Heart left ventricle (tissue), 16 donors: ENCODE results near the gene NMRK2. TPM values are rescaled to one million over a fixed set of nuclear protein-coding genes. Genes with fewer than 3 reads are reported as not detected.

ENCODE experiments used
- ATAC-seq, 4 donors: fragments of 200-7000 bp; cut with Tn5 transposase; one replicate each; pipeline ENCODE4 v1.9.1; 2020 to 2022; ENCODE audit warnings: moderate library complexity in 4 of 4, mild to moderate bottlenecking in 3 of 4, moderate number of reproducible peaks in 1 of 4
- DNase-seq, 5 donors: peaks; one replicate each; pipeline ENCODE4 v3.0.0-alpha.2; 2020
- H3K27ac ChIP-seq, 12 donors: fragments of 200-600 bp; sonication (generic) in 4 of 12; one replicate each; pipeline versions ENCODE4 v1.5.0 to v1.8.0; 2016 to 2022; ENCODE audit warnings: mild to moderate bottlenecking in 2 of 12
- H3K27me3 ChIP-seq, 9 donors: fragments of 200-600 bp; sonication (generic) in 2 of 9; one replicate each; pipeline versions ENCODE4 v1.5.1 to v1.8.0; 2016 to 2022; ENCODE audit warnings: mild to moderate bottlenecking in 3 of 9
- H3K36me3 ChIP-seq, 9 donors: fragments of 200-600 bp; sonication (generic) in 2 of 9; one replicate each; pipeline versions ENCODE4 v1.5.0 to v1.8.0; 2018 to 2022; ENCODE audit warnings: mild to moderate bottlenecking in 2 of 9
- H3K4me1 ChIP-seq, 12 donors: fragments of 200-600 bp; sonication (generic) in 4 of 12; one replicate each; pipeline versions ENCODE4 v1.5.0 to v1.8.0; 2016 to 2022; ENCODE audit warnings: mild to moderate bottlenecking in 3 of 12
- H3K4me3 ChIP-seq, 12 donors: fragments of 200-600 bp; sonication (generic) in 4 of 12; one replicate each; pipeline versions ENCODE4 v1.5.0 to v1.8.0; 2017 to 2022; ENCODE audit warnings: mild to moderate bottlenecking in 9 of 12, moderate library complexity in 4 of 12
- H3K9me3 ChIP-seq, 12 donors: fragments of 200-600 bp; sonication (generic) in 4 of 12; one replicate each; pipeline versions ENCODE4 v1.5.0 to v1.8.0; 2016 to 2022; ENCODE audit warnings: mild to moderate bottlenecking in 1 of 12
- POLR2A ChIP-seq, 2 donors: fragments of 450-650 bp; IDR thresholded peaks; one replicate each; pipeline ENCODE4 v1.6.1; 2017; ENCODE audit warnings: antibody characterized with exemption in 2 of 2, mild to moderate bottlenecking in 2 of 2, moderate library complexity in 2 of 2
- WGBS, 4 donors: extraction: QIAGEN DNeasy Blood & Tissue Kit in 2 of 4; methylation state at CpG; one replicate each; pipeline versions ENCODE4 v1.1.5 to v1.1.7; 2013 to 2018; 5-methylcytosine and 5-hydroxymethylcytosine counted together
- intact Hi-C, 10 donors: fragments of 100-400 bp; cut with DNase I; formaldehyde crosslinking; loops; one replicate each; pipeline versions ENCODE4 v1.11.1 to v1.14.2; 2022
- polyA plus RNA-seq, 2 donors: library from polyadenylated mRNA; stranded (reverse); fragments of 200-250 nt; gene quantifications; one replicate each; pipeline ENCODE4 v1.2.3, GENCODE V29; 2013
- total RNA-seq, 9 donors: library from RNA; depleted of rRNA in 2 of 9; stranded (reverse); fragments of >200 nt in 2 of 9; fragmentation: NEBNext Ultra II Directional in 3 of 9; extraction: Animal tissue kit (Norgen Biotek cat#: 25700) in 3 of 9; gene quantifications; one replicate each; pipeline versions ENCODE4 v1.1.0 to v1.2.4, GENCODE V29; 2016 to 2023
- TF ChIP-seq, protein P1 (sequence below), 12 donors: fragments of 200-600 bp; sonication (generic) in 4 of 12; IDR thresholded peaks; one replicate each; pipeline versions ENCODE4 v1.5.0 to v1.8.0; 2018 to 2022; ENCODE audit warnings: antibody characterized with exemption in 12 of 12, mild to moderate bottlenecking in 5 of 12
- donor health status: ischemic (EF 13 %, LVEDD 7.1; RV severe dilation, severe dysfunction).
- donor health status: healthy with polysubstance abuse.
- donor health status: DM: no; HTN: yes; CAD: no.
- donor health status: DM: no; HTN: no; CAD: no.
- donor health status: ischemic (EF 25% LVEDD 6.9; RV normal size, moderate dysfunction).
- donor health status: ischemic (EF 25% LVEDD 5.7; RV mildly dilated, moderate dysfunction).
- donor health status: healthy.
- donor health status: DM: yes; HTN: yes; CAD: no.
- donor health status: ischemic (EF 35%, LVEDD 5.7; RV mildly dilated, moderate dysfunction).
- donor health status: nonischemic (EF 11% LVEDD 7.7; RV severe dilation, severe dysfunction).
- donor health status: DM: yes; HTN: yes; CAD: no.
- donor health status: PGD.
- donor health status: ischemic (EF 29% LVEDD 5.4; RV normal size, mild dysfunction).
- donor health status: nonischemic (EF 23%, LVEDD 6.1; RV moderate dilation, normal function).

NMRK2 gene
- total and polyA plus RNA-seq, 11 donors: 347 to 2,001 (median 612) TPM

DNA sequence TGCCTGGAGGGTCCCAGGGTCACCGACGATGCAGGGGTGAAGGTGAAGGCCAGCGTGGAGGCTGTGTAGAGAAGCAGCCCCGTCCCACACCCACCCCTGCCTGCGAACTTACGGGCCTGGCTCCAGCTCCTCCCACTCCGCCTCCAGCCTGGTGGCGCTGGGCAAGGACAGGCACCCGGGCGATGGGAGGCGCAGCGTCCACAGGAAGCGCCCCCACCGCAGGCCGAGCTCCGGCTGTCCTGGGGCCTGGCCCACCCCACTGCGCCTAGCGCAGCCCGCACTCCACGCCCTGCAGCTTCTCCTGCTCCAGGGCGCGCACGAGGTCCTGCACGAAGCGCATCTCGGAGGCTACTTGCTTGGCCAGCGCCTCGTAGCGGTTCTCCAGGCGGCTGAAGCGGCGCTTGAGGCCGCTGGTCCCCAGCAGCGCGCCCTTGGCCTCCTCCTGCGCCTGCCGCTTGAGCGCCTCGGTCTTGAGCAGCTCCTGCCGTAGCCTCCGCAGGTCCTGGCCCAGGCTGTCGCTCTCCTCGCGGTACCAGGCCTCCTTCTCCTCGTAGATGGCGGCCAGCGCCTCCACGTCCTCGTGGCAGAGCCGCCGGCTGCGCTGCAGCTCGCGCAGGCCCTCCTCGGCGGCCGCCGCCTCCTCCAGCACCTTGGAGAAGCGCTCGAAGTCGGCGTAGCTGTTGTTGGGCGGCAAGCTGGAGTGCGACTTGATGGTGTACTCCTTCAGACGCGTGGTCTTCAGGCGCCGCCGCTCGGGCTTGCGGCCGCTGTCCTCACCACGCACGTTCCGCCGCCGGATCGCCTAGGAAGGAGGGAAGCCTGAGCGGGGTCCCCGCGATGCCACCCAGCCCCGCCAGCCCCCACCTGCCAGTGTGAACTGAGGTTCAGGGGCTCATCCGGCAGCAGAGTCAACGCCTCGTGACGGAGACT, 26.2 kb downstream of the NMRK2 start:
- no peaks in the 10 kb centered on the region for H3K27me3 ChIP-seq
- intact Hi-C loops: no loop called here
- ATAC-seq (peak in 1 of 4 donors; percentile 4), DNase-seq (peak in 1 of 5 donors; percentile 10)
- WGBS, 4 donors: 95 to 97% (median 96%) methylated on average over 71 to 86 of the region's 86 CpGs
- H3K4me1 ChIP-seq: peaks cover 0 to 18% (median 4%) of the 10 kb centered on the region in 12 donors
- H3K36me3 ChIP-seq: peaks cover 6 to 89% (median 85%) of the 10 kb centered on the region in 9 donors
- H3K4me3 ChIP-seq: no peak overlapping the region
- H3K9me3 ChIP-seq: no peaks in the 10 kb centered on the region
- H3K27ac ChIP-seq: peak overlapping the region in 2 of 12 donors; percentile 5 to 37
- TF ChIP-seq, protein P1, sequence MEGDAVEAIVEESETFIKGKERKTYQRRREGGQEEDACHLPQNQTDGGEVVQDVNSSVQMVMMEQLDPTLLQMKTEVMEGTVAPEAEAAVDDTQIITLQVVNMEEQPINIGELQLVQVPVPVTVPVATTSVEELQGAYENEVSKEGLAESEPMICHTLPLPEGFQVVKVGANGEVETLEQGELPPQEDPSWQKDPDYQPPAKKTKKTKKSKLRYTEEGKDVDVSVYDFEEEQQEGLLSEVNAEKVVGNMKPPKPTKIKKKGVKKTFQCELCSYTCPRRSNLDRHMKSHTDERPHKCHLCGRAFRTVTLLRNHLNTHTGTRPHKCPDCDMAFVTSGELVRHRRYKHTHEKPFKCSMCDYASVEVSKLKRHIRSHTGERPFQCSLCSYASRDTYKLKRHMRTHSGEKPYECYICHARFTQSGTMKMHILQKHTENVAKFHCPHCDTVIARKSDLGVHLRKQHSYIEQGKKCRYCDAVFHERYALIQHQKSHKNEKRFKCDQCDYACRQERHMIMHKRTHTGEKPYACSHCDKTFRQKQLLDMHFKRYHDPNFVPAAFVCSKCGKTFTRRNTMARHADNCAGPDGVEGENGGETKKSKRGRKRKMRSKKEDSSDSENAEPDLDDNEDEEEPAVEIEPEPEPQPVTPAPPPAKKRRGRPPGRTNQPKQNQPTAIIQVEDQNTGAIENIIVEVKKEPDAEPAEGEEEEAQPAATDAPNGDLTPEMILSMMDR (IDR thresholded peaks at IDR 0.05): no peak
- no peak for TF ChIP-seq POLR2A (IDR thresholded peaks at IDR 0.05)

DNA sequence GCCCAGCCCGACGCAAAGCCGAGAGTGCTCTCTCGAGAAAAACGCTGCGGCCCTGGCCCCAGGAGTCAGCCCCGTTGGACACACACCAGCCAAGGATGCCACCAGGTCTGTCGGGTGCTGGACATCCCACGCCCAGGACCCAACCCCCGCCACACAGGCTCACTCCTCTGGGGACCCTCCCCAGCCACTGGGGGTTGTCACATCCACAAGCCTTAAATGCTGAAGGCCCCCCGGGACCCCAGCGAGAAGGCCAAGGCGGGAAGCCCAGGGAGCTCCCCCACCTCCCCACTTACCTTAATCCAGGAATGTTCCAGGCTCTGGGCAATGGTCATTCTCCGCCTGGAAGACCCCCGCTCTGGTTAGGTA, 26.9 kb downstream of the NMRK2 start:
- Histone ChIP-seq H3K36me3 (peaks cover 6 to 94% (median 89%) of the 10 kb centered on the region in 9 donors), H3K27me3 (no peaks in the 10 kb centered on the region), H3K9me3 (no peaks in the 10 kb centered on the region), H3K4me1 (peaks cover 0 to 15% (median 1%) of the 10 kb centered on the region in 12 donors), H3K27ac (no peak overlapping the region), H3K4me3 (no peak overlapping the region)
- intact Hi-C loops: no loop called here
- TF ChIP-seq, protein P1 (IDR thresholded peaks at IDR 0.05): no peak
- TF ChIP-seq POLR2A (IDR thresholded peaks at IDR 0.05): no peak
- ATAC-seq: no peak
- 88 to 96% (median 93%) methylated on average over 10 to 15 of the region's 15 CpGs for WGBS, 4 donors
- DNase-seq: peak in 1 of 5 donors; percentile 15

DNA sequence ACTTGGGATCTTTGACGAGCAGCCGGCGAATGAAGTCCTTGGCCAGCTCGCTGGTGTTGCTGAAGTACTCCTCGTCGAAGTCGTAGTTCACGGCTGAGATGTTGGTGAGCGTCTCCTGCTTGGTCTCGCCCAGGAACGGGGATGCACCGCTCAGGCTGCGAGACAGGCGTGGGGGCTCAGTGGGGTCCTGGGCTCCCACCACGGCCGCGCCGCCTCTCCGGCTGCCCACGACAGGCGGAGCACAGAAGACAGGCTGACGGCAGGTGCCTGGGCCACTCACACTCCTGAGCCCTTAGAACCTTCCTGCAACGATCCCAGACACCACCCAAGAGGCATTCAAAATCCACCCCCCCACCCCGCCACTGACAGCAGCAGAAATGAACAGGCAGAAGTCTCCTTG, 28.1 kb downstream of the NMRK2 start:
- peaks cover 0 to 24% (median 7%) of the 10 kb centered on the region in 12 donors for H3K4me1 ChIP-seq
- H3K4me3 ChIP-seq: no peak overlapping the region
- no peak for ATAC-seq
- WGBS, 4 donors: 86 to 90% (median 87%) methylated on average over 8 to 24 of the region's 24 CpGs
- H3K9me3 ChIP-seq: no peaks in the 10 kb centered on the region
- TF ChIP-seq, protein P1 (IDR thresholded peaks at IDR 0.05): no peak
- no peak for TF ChIP-seq POLR2A (IDR thresholded peaks at IDR 0.05)
- intact Hi-C loops: no loop called here
- H3K36me3 ChIP-seq: peaks cover 6 to 100% (median 96%) of the 10 kb centered on the region in 9 donors
- no peaks in the 10 kb centered on the region for H3K27me3 ChIP-seq
- peak overlapping the region in 10 of 12 donors; percentile 3 to 79 (median 66) for H3K27ac ChIP-seq
- DNase-seq: peak in 1 of 5 donors; percentile 11
